LHCN-M2 (cell line): ENCODE measurements around the gene ARHGAP18. TPM values are rescaled to one million over a fixed set of nuclear protein-coding genes. Genes with fewer than 3 reads are reported as not detected.

ENCODE experiments used
- DNase-seq: peaks from one replicate; pipeline ENCODE4 v3.0.0-alpha.2; 2012; ENCODE audit warnings: low read depth
- total RNA-seq: library from RNA; depleted of rRNA; stranded (reverse); fragments of >200 nt; gene quantifications from 2 replicates; pipeline ENCODE4 v1.2.3, GENCODE V29; 2014

ARHGAP18 gene
- total RNA-seq, 1 experiment from 2014 or later = 96.8 TPM

GRCh38 chr6:129615496-129615895, 94.5 kb downstream of the ARHGAP18 start:
- DNase-seq = no peak

- no peak for DNase-seq
Measured at GRCh38 chr6:129615020-129615419, 95.0 kb downstream of the ARHGAP18 start.

DNA sequence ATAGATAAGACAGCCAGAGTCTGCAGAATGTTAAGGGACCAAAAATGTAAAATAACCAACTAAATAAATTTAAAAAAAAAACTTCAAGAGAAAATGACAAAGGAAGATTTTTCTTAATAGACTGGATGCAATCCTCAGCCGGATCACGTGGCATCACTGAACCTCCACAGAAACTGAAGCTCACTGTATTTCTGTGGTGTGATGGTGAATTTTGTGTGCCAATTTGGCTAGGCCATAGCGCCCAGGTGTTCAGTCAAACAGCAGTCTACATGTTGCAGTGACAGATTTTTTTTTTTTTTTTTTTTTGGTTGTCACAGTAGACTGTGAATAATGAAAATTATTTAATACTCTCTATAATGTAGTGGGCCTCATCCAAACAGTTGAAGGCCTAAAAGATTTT, 95.5 kb downstream of the ARHGAP18 start:
- no peak for DNase-seq

- DNase-seq = no peak
Measured at GRCh38 chr6:129612440-129612839, 97.5 kb downstream of the ARHGAP18 start.

DNA sequence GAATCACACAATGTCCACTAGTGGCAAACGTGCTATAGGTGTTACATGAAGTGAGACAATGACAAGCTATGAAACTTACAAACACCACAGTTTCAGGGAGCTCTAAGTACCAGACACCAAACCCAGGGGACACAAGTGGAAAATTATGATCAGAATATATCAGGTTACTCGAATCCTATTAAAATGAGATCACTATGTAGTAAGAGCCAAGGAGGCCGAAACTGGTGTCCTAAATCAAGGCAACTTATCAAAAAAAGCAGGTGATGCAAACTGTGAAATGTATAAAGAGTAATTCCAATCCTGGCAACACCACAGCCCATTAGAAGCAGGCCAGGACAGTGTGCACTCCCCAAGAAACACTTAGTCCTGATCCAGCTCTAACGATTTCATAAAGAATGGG, 100.3 kb downstream of the ARHGAP18 start:
- peak; percentile 69 for DNase-seq

GRCh38 chr6:129608886-129609537, 101.0 kb downstream of the ARHGAP18 start:
- peak; percentile 78 for DNase-seq

- peak; percentile 74 for DNase-seq
Measured at GRCh38 chr6:129607581-129608186, 102.3 kb downstream of the ARHGAP18 start.

GRCh38 chr6:129606664-129607063, 103.3 kb downstream of the ARHGAP18 start:
- DNase-seq = peak; percentile 85

GRCh38 chr6:129605967-129606366, 104.0 kb downstream of the ARHGAP18 start:
- DNase-seq = peak; percentile 77

GRCh38 chr6:129605095-129605494, 104.9 kb downstream of the ARHGAP18 start:
- no peak for DNase-seq

DNA sequence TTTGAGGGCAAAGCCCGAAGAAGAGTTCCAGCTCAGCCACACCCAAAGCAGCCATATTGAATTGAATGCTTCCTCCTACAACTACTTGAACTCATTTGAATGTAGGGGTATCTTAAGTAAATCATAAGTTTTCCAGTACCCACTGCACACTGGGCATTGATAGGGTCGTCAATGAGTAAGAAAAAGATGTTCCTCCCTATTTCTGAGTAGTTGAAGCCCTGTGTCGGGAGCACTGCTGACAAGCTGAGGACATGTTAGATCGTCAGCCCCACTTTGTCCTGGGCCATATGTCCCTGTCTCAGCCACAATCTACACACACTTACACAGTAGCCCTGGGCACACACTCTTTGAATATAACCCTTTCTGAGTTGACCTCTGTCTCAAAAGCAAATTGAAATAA, 105.7 kb downstream of the ARHGAP18 start:
- no peak for DNase-seq

DNA sequence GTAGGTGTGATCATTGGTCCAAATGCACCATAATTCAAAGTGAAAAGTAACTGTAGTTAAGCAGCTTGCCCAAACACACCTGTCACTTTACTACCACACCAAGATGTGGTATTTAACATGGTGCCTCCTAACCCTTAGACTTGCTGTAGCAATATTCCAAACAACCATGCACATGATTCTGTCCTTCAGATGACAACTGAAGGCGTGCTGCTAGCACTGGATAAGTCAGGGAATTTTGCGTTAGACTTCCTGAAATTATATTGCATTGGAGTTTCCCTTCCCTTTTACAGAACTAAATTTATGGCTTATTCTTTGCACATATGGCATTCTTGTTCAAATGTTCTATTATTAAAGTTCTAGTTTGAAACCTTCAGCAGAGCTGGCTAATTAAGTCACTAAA, 106.2 kb downstream of the ARHGAP18 start:
- DNase-seq = no peak

GRCh38 chr6:129601323-129601722, 108.7 kb downstream of the ARHGAP18 start:
- DNase-seq = no peak

DNA sequence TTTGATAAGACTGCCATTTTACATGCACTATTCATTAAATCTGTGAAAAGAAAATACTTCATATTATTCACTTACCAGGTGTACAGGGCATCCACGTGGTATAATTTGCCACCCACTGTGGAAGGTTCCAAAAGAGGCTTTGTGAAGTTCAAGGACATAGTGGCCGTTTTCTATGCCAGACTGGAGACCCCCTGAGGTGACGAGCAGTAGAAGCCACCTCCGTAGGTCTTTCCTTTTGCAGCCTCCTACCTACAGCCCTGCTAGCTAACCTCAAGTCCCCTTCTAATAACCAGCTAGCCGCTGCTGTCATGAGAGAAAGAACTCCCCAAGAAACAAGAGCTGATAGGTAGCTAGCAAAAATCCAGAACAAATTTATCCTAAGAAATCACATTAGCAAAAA, 110.5 kb downstream of the ARHGAP18 start:
- no peak for DNase-seq

DNA sequence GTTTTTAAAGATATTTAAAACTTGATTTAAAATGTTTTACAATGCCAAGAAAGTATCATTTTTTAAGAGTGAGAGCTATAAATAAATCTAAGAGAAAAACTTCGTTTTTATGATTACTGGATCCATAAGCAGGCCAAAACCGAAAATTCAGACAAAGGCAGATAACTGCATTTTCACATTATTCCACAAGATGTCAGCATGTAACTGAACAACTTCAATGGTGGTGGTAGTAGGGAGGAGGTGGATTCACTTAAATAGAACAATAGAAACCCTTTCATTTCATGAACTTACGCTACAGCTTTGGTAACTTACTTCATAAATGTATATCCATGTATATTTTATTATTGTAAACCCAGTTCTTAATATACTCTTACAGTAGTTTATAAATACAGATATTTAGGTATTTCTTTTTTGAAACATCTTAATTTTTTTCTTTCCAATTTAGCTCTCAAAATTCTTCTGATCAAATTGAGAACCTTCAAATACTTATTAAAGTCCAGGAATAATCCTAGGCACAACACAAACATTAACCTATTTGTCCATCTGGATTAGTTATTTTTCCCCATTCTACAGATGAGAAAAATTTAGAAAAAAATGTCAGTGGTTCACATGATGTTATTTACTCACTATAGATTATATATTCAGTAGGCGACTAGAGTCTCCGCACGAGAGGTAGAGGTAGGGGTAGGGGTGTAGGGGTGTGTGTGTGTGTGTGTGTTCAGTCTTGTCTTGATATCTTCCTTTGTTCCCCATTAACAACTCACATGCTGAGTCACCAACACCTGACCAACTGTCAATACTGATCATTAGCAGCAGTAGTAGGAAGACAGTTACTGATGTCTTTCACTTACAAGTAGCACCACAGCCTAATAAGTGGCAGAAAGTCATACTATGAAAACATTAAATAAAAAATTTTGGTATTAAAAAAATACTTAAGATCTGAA, 111.5 kb downstream of the ARHGAP18 start:
- DNase-seq = peak; percentile 77

- no peak for DNase-seq
Measured at GRCh38 chr6:129597023-129597713, 112.8 kb downstream of the ARHGAP18 start.

- no peak for DNase-seq
Measured at GRCh38 chr6:129596522-129596921, 113.5 kb downstream of the ARHGAP18 start.

DNA sequence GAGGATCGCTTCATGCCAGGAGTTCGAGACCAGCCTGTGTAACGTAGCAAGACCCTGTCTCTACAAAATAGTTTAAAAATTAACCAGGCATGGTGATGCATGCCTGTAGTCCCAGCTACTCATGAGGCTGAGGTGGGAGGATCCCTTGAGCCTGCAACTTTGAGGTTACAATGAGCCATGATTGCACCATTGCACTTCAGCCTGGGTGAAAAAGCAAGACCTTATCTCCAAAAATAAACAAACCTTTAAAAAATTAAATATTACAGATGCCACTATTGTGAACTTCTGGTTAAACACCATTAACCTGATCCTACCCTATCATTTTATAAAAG, 116.8 kb downstream of the ARHGAP18 start:
- no peak for DNase-seq

GRCh38 chr6:129592516-129593232, 117.3 kb downstream of the ARHGAP18 start:
- DNase-seq = no peak

GRCh38 chr6:129590408-129591022, 119.5 kb downstream of the ARHGAP18 start:
- DNase-seq = peak; percentile 82

- DNase-seq = no peak
Measured at GRCh38 chr6:129586815-129587214, 123.2 kb downstream of the ARHGAP18 start.
